CD4-positive, alpha-beta T cell treated with Interleukin-15 for 4 hours (primary cell): ENCODE results near the gene FAM3C.
"Not testable (repeated sequence)": the region's sequence is repeated elsewhere in the genome, so short reads cannot be mapped to it uniquely, and the experiment has no call there.

Source experiments
- DNase-seq: peaks from one replicate; pipeline ENCODE4 v3.0.0-alpha.2; 2020; ENCODE audit warnings: low spot score

FAM3C gene, protein sequence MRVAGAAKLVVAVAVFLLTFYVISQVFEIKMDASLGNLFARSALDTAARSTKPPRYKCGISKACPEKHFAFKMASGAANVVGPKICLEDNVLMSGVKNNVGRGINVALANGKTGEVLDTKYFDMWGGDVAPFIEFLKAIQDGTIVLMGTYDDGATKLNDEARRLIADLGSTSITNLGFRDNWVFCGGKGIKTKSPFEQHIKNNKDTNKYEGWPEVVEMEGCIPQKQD

DNA sequence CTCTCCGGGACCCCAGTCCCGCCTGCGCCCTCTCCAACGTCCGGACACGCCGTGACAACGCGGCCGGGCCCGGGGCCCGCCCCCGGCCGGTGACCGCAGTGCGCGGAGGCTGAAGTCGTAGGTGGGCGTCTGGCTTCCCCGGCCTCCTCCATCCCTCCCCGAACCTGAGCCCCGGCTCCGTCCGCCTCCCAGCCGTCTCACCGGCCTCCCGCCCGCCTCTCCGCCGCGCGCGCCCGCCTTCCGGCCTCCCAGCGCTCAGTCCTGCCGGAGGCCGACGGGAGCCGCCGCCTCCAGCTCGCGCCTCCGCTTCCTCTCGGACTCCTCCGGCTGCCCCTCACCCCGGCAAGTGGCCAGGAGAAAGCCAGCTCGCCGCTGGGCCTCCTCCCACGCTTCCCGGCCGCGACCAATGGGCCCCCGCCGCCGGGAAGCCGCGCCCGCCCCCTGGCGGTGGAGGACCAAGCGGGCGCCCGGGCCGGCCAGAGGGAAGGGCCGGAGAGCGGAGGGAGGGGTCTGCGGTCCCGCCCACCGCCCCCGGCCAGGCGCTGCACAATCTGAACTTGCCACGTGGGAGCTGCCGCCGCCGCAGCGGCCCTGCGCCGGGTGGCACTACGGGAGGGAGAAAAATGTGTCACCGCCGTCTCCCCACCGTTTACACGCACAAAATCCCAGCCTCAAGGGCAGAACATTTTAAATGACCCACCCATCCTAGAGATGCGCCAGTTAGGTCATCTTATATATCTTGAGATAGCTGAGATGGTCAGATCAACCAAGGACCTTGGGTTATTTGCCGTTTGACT is at the start of gene FAM3C:
Gene FAM3C (minus strand): TSS at position 348 of the 797 bp plus-strand sequence. CDS start 13,339 bp downstream, outside the sequence.
- DNase-seq: peak; percentile 81

DNA sequence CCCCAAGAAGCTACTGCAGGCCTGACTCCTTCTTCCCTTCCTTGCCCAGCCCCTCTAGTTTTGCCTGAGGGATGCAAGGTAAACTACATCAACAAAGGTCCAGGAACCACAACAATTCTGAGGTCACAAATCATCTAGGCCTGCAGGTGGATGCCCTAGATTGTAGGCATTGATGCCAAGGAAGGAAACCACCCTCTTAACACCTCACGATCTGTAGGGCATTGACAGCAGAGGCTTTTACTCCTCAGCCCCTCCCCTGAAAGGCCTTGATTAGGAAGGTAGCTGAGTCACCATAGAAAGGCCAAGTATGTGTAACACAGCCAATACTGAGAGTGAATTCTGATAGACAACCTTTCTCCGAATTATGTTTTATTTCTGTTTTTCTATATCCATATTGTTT is 46.7 kb upstream of the FAM3C start:
- DNase-seq: peak; percentile 57

DNA sequence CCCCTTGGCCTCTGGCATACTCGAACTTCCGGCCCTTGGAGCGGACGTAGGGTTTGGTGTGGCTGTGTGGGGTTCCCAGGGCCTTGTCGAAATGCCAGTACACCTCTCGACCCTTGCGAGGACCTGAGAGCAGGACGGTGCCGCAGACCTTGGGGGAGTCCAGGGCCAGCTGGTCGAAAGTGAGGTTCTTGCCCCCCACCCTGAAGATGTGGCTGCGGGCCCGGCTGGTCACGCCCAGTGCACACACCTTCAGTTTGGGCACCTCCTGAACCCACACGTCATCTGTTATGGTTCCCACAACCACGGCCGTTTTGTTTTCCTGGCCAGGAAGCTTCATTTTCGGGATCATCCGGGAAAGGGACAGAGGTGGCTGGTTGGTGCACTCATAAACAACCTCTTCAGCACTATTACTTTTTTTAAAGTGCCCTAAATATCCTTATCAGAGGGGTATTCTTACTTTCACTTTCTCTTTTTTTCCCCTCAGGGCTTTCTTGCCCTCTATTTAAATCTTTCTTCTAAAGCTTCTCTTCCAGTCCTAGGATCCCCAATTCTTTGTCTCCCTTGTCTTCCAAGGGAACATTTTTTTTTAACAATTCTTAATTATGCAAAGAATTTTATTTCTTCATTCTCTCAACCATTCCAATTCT is 44.9 kb upstream of the FAM3C start:
- DNase-seq: no peak

DNA sequence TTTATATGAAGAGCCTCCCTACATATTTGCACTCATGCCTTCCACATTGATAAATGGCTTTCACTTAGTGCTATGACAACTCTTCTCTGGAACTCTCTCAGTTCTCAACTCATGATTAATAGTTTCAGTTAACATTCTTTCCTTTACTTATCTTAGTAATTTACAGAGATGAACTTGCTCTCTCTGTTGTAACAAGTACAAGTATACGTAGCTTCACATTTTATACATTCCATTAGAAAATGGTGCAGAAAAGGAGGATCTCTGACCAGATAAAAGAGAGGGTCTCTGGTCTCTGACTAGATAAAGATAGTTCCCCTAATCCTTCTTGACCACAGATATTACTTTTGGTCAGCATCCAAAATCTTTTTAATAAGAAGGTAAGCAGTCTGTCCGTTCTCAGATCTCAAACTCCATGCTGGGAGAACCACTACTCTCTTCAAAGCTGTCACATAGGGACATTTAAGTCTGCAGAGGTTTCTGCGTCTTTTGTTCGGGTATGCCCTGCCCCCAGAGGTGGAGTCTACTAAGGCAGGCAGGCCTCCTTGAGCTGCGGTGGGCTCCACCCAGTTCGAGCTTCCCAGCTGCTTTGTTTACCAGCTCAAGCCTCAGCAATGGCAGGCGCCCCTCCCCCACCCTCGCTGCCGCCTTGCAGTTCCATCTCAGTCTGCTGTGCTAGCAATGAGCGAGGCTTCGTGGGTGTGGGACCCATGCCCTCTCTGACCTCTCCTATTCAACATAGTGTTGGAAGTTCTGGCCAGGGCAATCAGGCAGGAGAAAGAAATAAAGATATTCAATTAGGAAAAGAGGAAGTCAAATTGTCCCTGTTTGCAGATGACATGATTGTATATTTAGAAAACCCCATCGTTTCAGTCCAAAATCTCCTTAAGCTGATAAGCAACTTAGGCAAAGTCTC is 42.2 kb upstream of the FAM3C start:
- DNase-seq: peak; percentile 80

DNA sequence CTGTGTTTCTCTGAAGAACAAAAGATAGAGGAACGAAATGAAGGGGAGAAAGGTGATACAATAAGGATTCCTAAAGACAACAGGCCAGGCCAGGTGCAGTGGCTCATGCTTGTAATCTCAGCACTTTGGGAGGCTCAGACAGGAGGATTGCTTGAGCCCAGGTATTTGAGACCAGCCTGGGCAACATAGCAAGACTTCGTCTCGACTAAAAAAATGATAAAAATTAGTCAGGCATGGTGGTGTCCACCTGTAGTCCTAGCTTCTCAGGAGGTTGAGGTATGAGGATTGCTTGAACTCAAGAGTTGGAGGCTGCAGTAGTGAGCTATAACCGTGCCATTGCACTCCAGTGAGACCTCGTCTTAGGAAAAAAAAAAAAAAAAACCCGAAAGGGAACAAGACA is 41.4 kb upstream of the FAM3C start:
- DNase-seq: no peak

DNA sequence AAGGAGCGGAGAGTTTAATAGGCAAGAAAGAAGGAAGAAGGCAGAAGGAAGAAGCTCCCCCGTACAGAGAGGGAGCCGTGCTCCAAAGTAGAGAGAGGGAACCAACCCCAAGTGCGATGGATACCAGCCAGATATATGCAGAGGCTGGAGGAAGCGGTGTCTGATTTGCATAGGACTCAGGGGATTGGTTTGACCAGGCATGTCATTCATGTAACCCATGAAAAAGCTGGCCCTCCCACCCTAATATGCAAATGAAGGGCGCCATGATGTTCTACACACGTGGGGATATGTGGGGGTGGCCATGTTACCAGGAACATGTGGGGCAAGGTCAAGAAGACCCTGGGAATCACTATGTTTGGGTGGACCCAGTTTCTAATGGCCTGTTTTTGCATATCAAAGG is 40.6 kb upstream of the FAM3C start:
- no peak for DNase-seq

DNA sequence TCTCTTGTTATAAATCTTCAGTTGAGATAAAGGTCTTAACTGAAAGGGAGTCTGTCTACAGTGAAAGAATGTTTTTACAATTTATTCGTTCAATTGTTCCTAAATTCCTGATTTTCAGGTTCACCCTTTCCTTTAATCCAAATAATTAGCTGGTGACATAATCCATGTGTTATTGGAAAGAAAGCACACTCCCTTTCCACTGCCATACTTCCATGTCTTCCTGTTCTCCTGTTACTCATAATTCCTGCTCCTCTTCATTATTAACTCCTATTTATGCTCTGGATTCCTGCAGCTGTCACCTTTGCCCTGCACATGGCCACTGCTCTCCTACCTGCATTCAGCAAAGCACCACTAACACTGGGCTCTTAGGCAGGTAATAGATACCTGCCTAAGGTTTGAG is 40.0 kb upstream of the FAM3C start:
- no peak for DNase-seq

DNA sequence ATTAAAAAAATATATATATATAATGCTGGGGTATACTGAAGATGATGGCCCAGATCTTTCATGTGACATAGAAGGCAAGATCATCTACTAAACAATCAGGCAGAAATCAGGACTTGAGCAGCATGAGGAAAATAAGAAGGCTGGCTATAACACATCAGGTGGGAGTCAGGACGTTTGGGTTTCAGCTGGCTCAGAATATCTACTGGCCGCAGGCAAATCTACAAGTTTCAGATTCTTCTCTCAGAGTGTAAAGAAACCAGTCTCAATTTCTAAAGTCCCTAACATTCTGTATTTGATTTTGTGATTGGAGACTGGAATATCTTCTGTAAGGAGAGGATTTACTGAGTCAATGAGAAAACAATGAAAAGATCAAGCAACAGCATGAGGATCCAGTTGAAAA is 37.7 kb upstream of the FAM3C start:
- no peak for DNase-seq

DNA sequence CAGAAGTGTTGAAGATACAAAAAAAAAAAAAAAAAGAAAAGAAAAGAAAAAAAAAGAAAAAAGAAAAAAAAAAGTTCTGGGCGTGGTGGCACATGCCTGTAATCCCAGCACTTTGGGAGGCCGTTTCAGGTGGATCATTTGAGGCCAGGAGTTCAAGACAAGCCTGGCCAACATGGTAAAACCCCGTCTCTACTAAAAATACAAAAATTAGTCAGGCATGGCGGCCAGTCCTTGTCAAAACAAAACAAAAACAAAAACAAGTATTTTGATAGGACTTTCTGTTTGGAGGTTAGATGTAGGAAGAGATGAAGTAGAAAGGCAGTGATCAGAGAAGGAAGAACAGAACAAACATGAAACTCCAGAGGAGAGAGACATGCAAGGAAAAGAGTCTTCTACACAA is 36.4 kb upstream of the FAM3C start:
- DNase-seq: not testable (repeated sequence)

DNA sequence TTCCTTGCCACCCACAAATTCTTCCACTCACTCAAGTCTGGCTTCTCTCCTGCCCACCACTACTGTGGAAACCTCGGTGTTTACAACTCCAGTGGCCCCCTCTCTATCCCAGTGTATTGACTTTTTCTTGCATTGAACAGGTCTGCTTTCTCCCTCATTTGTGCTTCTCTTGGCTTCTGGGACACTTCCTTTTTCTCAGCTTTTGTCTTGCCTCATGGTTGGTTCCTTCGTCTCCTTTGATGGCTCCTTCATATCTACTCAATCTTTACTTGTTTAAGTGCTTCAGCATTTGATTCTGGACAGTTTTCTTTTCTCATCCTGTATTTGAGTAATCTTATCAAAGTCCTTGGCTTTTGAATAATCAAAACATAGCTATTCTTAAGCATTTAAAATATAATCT is 35.9 kb upstream of the FAM3C start:
- no peak for DNase-seq

DNA sequence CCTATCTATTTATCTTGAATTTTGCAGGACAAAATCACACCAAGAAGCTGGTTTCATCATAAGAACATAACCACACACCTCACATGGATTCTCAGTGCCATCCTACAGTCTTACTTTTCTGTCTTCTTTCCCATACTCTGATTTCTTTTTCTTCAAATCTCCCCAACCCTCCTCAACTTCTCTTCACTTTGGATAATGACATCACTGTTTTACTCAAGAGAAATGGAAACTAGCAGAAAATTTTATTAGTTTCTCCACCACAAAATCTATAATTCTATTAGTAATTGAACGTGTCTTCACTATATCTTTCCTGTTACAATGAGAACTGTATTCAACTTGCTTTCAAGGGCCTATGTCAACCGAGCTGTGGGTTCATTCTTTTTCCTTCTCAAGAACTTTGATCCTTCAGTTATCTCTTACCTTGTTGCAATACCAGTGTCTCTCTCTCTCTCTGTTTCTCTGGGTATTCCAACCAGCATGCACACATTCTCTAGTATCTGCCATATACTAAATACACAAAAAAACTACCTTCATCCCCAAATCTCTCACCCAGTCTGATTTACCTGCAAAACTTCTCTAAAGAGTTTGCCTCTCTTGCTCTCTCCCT is 35.4 kb upstream of the FAM3C start:
- DNase-seq: no peak

DNA sequence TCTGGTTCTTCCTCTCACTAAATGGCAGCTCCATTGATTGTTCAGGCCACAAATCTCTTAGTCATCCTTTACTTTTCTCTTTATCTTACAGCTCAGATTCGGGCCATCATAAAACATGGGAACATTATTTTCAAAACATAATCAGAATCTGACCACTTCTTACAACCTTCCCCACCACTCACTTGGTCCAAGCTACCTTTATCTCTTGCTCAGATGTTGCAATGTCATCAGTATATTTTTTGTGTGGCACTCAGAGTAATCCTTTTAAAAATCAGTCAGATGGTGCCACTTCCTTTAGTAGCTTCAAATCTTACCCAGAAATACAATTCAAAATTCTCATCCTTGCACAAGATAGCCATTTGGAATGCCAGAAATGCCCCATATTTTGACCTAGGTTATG is 34.5 kb upstream of the FAM3C start:
- DNase-seq: no peak

DNA sequence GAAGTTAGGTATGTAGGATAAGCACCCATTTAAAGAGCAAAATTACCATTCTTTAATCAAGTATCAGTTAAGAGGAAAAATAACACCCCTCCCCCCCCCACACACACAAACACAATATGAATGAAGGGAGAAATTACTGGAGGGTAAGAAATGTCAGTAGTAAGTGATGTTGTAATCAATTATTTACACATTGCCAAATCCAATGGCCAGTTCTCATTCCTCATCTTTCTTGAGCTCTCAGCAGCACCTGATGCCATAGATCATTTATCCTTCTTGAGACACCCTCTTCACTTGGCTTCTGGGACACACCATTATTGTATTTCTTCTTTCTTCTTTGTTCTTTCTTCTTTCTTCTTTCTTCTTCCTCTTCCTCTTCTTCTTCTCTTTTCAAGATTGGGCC is 33.7 kb upstream of the FAM3C start:
- no peak for DNase-seq

DNA sequence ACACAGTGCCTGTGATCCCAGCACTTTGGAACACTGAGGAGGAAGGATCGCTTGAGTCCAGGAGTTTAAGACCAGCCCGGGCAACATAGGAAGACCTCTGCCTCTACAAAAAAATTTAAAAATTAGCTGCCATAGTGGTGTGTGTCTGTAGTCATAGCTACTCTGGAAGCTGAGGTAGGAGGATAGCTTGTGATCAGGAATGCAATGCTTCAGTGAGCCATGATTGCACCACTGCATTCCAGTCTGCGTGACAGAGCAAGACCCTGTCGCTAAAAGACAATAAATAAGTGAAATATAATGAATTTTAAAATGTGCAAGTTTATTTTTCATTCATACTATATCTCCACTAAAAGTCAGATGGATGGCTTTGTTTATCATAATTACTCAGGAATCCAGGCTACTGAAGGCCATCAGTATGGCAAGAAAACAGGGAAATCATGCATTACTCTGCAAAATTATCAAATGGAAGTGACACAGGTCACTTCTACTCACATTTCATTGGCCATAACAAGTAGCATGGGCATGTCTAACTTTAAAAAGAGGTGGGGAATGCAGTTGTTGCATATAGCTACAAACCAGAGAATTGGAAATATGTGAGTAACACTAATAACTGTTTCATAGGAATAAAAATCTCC is 32.9 kb upstream of the FAM3C start:
- no peak for DNase-seq

DNA sequence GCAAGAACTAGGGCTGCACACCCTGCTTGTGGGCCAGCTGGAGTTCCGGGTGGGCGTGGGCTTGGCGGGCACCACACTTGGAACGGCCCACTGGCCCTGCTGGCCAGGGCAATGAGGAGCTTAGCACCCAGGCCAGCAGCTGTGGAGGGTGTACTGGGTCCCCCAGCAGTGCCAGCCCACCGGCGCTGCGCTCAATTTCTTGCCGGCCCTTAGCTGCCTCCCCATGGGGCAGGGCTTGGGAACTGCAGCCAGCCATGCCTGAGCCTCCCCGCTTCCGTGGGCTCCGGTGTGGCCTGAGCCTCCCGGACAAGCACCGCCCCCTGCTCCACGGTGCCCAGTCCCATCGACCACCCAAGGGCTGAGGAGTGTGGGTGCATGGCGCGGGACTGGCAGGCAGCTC is 25.6 kb upstream of the FAM3C start:
- DNase-seq: not testable (repeated sequence)

DNA sequence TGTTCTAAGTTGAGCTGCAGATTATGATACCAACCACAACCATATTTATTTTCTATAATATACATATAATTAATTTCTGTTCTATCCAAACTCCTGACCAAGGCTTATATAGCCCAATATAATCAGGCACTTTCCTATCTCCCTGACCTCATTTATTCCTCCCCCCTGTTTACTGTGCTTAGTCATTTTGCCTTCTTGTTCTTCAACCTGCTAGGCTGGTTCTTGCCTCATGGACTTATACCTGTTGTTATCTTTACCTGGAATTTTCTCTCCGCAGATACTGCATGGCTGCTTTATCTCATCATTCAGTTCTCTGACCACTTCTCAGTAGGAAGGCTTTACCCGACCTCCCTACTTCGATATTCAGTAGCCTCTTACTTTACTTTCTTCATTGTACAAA is 24.9 kb upstream of the FAM3C start:
- DNase-seq: no peak

DNA sequence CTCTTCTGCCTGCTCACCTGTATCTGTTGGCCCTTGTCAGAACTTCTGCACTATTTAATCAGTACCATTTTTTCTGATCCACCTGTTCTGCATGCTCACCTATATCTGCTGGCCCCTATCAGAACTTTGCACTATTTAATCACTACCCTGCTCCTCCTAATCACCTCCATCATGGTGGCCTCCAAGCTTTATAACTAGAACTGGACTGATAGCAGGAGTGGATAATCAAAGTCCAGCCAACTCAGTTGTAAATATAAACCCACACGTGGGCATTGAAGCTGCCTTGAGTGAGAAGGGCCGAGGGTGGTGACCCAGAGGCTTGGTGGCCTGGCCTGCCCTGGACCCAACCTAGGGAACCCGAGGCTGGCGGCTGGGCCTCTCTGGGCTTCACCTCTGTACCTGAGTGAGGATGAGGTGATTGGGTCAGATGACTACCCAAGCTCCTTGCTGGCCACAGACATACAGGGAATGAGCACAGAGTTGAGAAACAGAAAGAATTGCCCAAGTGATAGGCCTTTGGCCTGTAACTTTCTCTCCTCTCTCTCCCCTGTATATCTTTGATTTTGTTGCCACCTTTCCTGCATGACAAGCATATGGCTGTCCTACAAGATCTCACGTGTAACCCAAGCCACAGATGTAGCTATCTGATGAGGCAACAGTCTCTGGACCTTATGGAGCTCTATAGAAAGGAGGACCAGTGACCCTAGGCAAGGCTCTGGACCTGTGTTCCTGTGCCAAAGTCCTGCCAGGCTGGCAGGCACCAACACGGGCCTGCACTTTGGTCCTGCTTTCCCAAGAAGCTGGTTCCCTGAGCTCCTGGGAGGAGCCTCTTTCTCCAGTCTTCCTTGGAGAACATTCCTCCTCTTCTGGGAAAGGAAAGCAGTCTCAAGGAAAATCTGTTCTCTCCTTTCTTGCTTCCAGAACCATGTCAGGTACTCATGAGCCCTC is 23.4 kb upstream of the FAM3C start:
- no peak for DNase-seq

DNA sequence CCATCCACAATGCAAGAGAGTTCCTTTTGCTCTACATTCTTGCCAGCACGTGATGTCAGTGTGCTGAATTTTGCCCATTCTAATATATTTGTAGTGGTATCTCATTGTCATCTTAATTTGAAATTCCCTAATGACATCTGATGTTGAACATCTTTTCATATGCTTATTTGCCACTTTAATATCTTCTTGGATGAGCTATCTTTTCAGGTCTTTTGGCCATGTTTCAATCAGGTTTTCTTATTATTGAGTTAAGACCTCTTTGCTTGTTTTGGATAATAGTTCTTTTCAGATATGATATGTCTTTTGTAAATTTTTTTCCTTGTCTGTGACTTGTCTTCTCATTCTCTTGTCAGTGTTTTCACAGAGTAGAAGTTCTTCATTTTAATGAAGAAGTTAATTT is 20.4 kb upstream of the FAM3C start:
- DNase-seq: no peak

DNA sequence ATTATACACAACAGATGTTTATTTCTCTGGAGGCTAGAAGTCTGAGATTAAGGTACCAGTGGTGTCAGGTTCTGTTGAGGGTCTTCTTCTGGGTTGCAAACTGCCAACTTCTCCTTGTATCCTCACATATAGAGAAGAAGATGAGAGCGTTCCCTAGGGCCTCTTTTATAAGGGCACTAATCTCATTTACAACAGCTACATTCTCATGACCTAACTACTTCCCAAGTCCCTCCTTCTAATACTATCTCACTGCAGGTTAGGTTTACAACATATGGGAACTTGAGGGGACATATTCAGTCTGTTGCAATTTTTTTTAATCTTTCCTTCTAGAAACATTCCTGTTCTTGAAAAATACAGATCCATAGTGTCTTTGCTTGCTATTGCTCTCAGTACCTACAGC is 18.3 kb upstream of the FAM3C start:
- no peak for DNase-seq

DNA sequence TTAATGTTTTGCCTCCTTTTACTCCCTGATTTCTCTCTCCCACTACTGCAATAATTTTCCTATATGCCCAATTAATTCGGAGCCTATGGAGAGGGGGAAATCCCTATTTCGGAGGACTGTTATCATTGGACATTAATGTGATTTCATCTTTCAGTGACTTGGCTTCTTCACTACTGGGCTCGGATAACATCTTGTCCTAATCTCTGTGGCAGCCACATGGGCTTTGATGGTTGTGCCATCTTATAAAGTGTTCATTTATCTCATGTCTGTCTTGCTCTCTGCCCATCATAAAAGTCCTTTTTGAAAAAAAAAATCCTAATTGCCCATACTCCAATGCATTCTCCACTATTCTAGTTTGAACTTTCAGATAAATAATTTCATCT is 15.5 kb upstream of the FAM3C start:
- DNase-seq: no peak
